ENCODE measurements around the gene MACROH2A1.

- TF ChIP-seq NFE2L1 (CRISPR knock-in tag; IDR thresholded peaks at IDR 0.05): no peak
- TF ChIP-seq CTCF (IDR thresholded peaks at IDR 0.05): no peak
- no peak for TF ChIP-seq ZNF263 (CRISPR knock-in tag; IDR thresholded peaks at IDR 0.05; ENCODE audit: low read depth)
- TF ChIP-seq JUN (CRISPR knock-in tag; IDR thresholded peaks at IDR 0.05): no peak
- no peak for TF ChIP-seq MAX (CRISPR knock-in tag; IDR thresholded peaks at IDR 0.05)
- no peak for TF ChIP-seq ATF2 (CRISPR knock-in tag; IDR thresholded peaks at IDR 0.05; ENCODE audit: borderline replicate concordance, low read depth)
Observed at GRCh38 chr5:135393229-135393628, 5.8 kb downstream of the MACROH2A1 start.
